ENCODE measurements around the gene OIT3. TPM values are rescaled to one million over a fixed set of nuclear protein-coding genes. Genes with fewer than 3 reads are reported as not detected.
A peak's percentile ranks its signal among the peaks of the same experiment; 100 is the strongest.
"Not testable (repeated sequence)": the region's sequence is repeated elsewhere in the genome, so short reads cannot be mapped to it uniquely, and the experiment has no call there.

The OIT3 gene
- total RNA-seq, 1 donor from 2014 or later: not detected

DNA sequence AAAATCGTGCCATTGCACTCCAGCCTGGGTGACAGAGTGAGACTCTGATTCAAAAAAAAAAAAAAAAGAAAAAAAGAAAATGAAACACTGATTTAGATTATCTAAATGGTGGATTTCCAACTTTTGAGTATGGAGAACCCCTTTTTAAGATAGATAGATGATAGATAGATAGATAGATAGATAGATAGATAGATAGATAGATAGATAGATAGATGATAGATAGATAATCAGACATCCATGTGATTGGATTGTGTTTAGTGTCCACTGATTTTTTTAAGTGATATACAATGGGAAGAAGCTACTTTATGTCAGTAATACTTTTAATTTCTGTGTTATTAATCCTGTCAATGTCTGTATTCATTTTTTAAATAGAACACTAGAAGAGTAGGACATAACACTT, 6.0 kb downstream of the OIT3 start:
- DNase-seq (ENCODE audit: low spot score): no peak
- H2AFZ ChIP-seq (replicated peaks): no peak overlapping the region
- no peaks in the 10 kb centered on the region for H3K4me1 ChIP-seq
- Mint-ChIP-seq H3K9me3 (no peaks in the 10 kb centered on the region), H3K27ac (no peak overlapping the region), H3K4me3 (no peak overlapping the region), H3K4me1 (no peaks in the 10 kb centered on the region), H3K36me3 (no peaks in the 10 kb centered on the region), H3K27me3 (ENCODE audit: insufficient read depth, low read depth) (no peaks in the 10 kb centered on the region)
- H3K9me3 ChIP-seq (ENCODE audit: low read depth): no peaks in the 10 kb centered on the region
- no peaks in the 10 kb centered on the region for H4K20me1 ChIP-seq (ENCODE audit: low read depth)
- H3K27me3 ChIP-seq: no peaks in the 10 kb centered on the region
- no peaks in the 10 kb centered on the region for H3K79me2 ChIP-seq (ENCODE audit: low read depth)
- H3F3A ChIP-seq (ENCODE audit: low read depth): no peaks in the 10 kb centered on the region
- H3K4me2 ChIP-seq: no peak overlapping the region
- H3K27ac ChIP-seq: no peak overlapping the region
- H3K36me3 ChIP-seq: no peaks in the 10 kb centered on the region
- no peak overlapping the region for H3K9ac ChIP-seq
- H3K4me3 ChIP-seq: no peak overlapping the region
- no peak for TF ChIP-seq EZH2 (IDR thresholded peaks at IDR 0.05)
- TF ChIP-seq, protein P1, sequence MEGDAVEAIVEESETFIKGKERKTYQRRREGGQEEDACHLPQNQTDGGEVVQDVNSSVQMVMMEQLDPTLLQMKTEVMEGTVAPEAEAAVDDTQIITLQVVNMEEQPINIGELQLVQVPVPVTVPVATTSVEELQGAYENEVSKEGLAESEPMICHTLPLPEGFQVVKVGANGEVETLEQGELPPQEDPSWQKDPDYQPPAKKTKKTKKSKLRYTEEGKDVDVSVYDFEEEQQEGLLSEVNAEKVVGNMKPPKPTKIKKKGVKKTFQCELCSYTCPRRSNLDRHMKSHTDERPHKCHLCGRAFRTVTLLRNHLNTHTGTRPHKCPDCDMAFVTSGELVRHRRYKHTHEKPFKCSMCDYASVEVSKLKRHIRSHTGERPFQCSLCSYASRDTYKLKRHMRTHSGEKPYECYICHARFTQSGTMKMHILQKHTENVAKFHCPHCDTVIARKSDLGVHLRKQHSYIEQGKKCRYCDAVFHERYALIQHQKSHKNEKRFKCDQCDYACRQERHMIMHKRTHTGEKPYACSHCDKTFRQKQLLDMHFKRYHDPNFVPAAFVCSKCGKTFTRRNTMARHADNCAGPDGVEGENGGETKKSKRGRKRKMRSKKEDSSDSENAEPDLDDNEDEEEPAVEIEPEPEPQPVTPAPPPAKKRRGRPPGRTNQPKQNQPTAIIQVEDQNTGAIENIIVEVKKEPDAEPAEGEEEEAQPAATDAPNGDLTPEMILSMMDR (IDR thresholded peaks at IDR 0.05): no peak
- TF ChIP-seq EZH2phosphoT487 (IDR thresholded peaks at IDR 0.05): no peak

DNA sequence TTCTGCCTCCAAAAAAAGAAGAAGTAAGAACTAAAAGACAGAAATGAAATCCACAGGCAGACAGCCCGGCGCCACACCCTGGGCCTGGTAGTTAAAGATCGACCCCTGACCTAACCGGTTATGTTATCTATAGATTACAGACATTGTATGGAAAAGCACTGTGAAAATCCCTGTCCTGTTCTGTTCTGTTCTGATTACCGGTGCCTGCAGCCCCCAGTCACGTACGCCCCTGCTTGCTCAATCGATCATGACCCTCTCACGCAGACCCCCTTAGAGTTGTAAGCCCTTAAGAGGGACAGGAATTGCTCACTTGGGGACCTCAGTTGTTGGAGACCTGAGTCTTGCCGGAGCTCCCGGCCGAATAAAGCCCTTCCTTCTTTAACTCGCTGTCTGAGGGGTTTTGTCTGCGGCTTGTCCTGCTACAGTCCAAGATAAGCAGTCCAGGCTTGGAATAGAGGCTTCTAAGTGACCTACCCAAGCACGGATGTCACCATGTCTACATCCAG, 10.5 kb downstream of the OIT3 start:
- H3K4me3 Mint-ChIP-seq; H4K20me1 ChIP-seq (ENCODE audit: low read depth); H3K4me2 ChIP-seq; H3K4me3 ChIP-seq; H3K4me1 Mint-ChIP-seq; H3K36me3 ChIP-seq; H3K36me3 Mint-ChIP-seq; H3K9me3 ChIP-seq (ENCODE audit: low read depth); H3K4me1 ChIP-seq; DNase-seq (ENCODE audit: low spot score); H3K9me3 Mint-ChIP-seq; H3K27ac Mint-ChIP-seq; H3K27me3 Mint-ChIP-seq (ENCODE audit: insufficient read depth, low read depth); H3K27me3 ChIP-seq; H3F3A ChIP-seq (ENCODE audit: low read depth); H3K79me2 ChIP-seq (ENCODE audit: low read depth); H3K27ac ChIP-seq; H2AFZ ChIP-seq (replicated peaks); H3K9ac ChIP-seq: not testable (repeated sequence)

DNA sequence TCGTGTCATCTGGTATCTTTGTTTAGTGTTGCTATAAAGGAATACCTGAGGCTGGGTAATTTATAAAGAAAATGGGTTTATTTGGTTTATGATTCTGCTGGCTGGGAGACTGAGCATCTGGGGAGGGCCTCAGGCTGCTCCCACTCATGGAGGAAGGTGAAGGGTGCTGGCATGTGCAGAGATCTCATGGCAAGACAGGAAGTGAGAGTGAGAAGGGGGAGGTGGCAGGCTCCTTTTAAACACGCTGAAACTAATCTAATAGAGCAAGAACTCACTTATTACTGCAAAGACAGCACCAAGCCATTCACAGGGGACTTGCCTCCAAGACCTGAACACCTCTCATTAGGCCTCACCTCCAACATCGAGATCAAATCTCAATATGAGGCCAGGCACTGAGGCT, 11.3 kb downstream of the OIT3 start:
- no peak overlapping the region for H3K27ac Mint-ChIP-seq
- no peaks in the 10 kb centered on the region for H3K36me3 ChIP-seq
- H3K4me3 ChIP-seq: no peak overlapping the region
- H3K4me1 Mint-ChIP-seq: no peaks in the 10 kb centered on the region
- no peaks in the 10 kb centered on the region for H3F3A ChIP-seq (ENCODE audit: low read depth)
- H2AFZ ChIP-seq (replicated peaks): no peak overlapping the region
- H3K9ac ChIP-seq: no peak overlapping the region
- H3K4me1 ChIP-seq: no peaks in the 10 kb centered on the region
- no peaks in the 10 kb centered on the region for H4K20me1 ChIP-seq (ENCODE audit: low read depth)
- H3K27me3 Mint-ChIP-seq (ENCODE audit: insufficient read depth, low read depth): peaks cover 2% of the 10 kb centered on the region
- H3K79me2 ChIP-seq (ENCODE audit: low read depth): no peaks in the 10 kb centered on the region
- H3K9me3 Mint-ChIP-seq: no peaks in the 10 kb centered on the region
- no peaks in the 10 kb centered on the region for H3K27me3 ChIP-seq
- H3K9me3 ChIP-seq (ENCODE audit: low read depth): no peaks in the 10 kb centered on the region
- no peak overlapping the region for H3K27ac ChIP-seq
- H3K36me3 Mint-ChIP-seq: no peaks in the 10 kb centered on the region
- DNase-seq (ENCODE audit: low spot score): no peak
- no peak overlapping the region for H3K4me2 ChIP-seq
- no peak overlapping the region for H3K4me3 Mint-ChIP-seq
- TF ChIP-seq, protein P1 (IDR thresholded peaks at IDR 0.05): no peak
- no peak for TF ChIP-seq EZH2phosphoT487 (IDR thresholded peaks at IDR 0.05)
- TF ChIP-seq EZH2 (IDR thresholded peaks at IDR 0.05): no peak

DNA sequence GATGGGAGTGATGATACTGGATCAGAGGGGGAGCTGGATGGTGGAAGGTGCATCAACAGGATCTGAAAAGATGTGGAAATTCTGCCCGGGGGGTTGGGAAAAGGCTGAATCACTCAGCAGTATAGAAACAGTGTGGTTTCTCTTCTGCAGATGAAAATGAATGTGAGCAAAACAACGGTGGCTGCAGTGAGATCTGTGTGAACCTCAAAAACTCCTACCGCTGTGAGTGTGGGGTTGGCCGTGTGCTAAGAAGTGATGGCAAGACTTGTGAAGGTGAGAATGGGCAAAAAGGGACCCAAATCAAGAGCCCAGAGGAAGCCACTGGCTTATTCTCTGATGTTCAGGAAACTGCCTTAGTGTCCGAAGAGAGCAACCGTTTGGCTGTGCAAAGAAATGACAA, 12.9 kb downstream of the OIT3 start:
- Mint-ChIP-seq H3K27me3 (ENCODE audit: insufficient read depth, low read depth) (peaks cover 5% of the 10 kb centered on the region), H3K27ac (peak overlapping the region; percentile 26), H3K4me1 (no peaks in the 10 kb centered on the region), H3K4me3 (no peak overlapping the region), H3K36me3 (no peaks in the 10 kb centered on the region), H3K9me3 (no peaks in the 10 kb centered on the region)
- H3K4me1 ChIP-seq: no peaks in the 10 kb centered on the region
- no peak for TF ChIP-seq EZH2phosphoT487 (IDR thresholded peaks at IDR 0.05)
- TF ChIP-seq, protein P1 (IDR thresholded peaks at IDR 0.05): no peak
- TF ChIP-seq EZH2 (IDR thresholded peaks at IDR 0.05): no peak
- no peak overlapping the region for H3K27ac ChIP-seq
- no peak overlapping the region for H2AFZ ChIP-seq (replicated peaks)
- H3K4me2 ChIP-seq: no peak overlapping the region
- H3K9ac ChIP-seq: no peak overlapping the region
- H3K79me2 ChIP-seq (ENCODE audit: low read depth): no peaks in the 10 kb centered on the region
- no peaks in the 10 kb centered on the region for H3K9me3 ChIP-seq (ENCODE audit: low read depth)
- H3K36me3 ChIP-seq: no peaks in the 10 kb centered on the region
- no peak overlapping the region for H3K4me3 ChIP-seq
- no peaks in the 10 kb centered on the region for H3F3A ChIP-seq (ENCODE audit: low read depth)
- DNase-seq (ENCODE audit: low spot score): no peak
- H3K27me3 ChIP-seq: no peaks in the 10 kb centered on the region
- no peaks in the 10 kb centered on the region for H4K20me1 ChIP-seq (ENCODE audit: low read depth)
